Endothelial cell of umbilical vein (primary cell): ENCODE data around the gene RBM39. TPM values are rescaled to one million over a fixed set of nuclear protein-coding genes. Genes with fewer than 3 reads are reported as not detected.

Experiments
- BruUV-seq: library from RNA; stranded (reverse); fragments of 400-500 nt; replicated peaks from 2 replicates; lab custom pipeline; 2021; lab: Mats Ljungman, UMichigan
- CTCF ChIA-PET: fragments of 300-600, 350-600 bp; sonication (Branson Sonifier 250); formaldehyde crosslinking; loops from one replicate; lab custom pipeline; 2021; ENCODE audit warnings: antibody characterized with exemption, inconsistent platforms; lab: Charles Lee
- POLR2A ChIA-PET: fragments of 300-600, 350-600 bp; sonication (Branson Sonifier 250); formaldehyde crosslinking; loops from one replicate; lab custom pipeline; 2021; ENCODE audit warnings: antibody characterized with exemption, inconsistent platforms; lab: Charles Lee
- DNase-seq: peaks from one replicate; pipeline ENCODE4 v3.0.0-alpha.2; 2011; ENCODE audit warnings: low read depth, low spot score
- FAIRE-seq: peaks from 2 replicates; lab custom pipeline; 2011; peaks lifted over from hg19 to GRCh38; lab: Jason Lieb, UNC
- H2AFZ ChIP-seq: 2 replicates; pipeline ENCODE4 v1.6.0; 2012; ENCODE audit warnings: low read depth, low read length, control low read depth, inconsistent platforms
- H3K27ac ChIP-seq: 2 replicates; pipeline ENCODE4 v1.5.1; 2011; ENCODE audit warnings: low read depth, mild to moderate bottlenecking, control low read depth, low read length, moderate library complexity; ENCODE audit not compliant: insufficient read depth
- H3K27me3 ChIP-seq, 2 experiments: 2 replicates each; pipeline versions ENCODE4 v1.6.0 to v1.6.1; 2011; ENCODE audit warnings: low read length in 2 of 2, mixed read lengths in 1 of 2; ENCODE audit not compliant: control insufficient read depth in 2 of 2, insufficient read depth in 2 of 2
- H3K36me3 ChIP-seq, 2 experiments: 2 replicates in 1 of 2; 3 replicates in 1 of 2; pipeline ENCODE4 v1.5.1; 2011; ENCODE audit warnings: low read length in 2 of 2, mild to moderate bottlenecking in 1 of 2, moderate library complexity in 1 of 2; ENCODE audit not compliant: control insufficient read depth in 2 of 2, insufficient read depth in 2 of 2; ENCODE audit errors: extremely low read depth in 1 of 2
- H3K4me1 ChIP-seq: 3 replicates; pipeline ENCODE4 v1.5.1; 2011; ENCODE audit warnings: mild to moderate bottlenecking, low read length; ENCODE audit not compliant: control insufficient read depth, insufficient read depth; ENCODE audit errors: extremely low read depth
- H3K4me2 ChIP-seq: 2 replicates; pipeline ENCODE4 v1.6.1; 2011; ENCODE audit warnings: low read length, control low read depth, mixed read lengths; ENCODE audit not compliant: insufficient read depth
- H3K4me3 ChIP-seq, 3 experiments: fragments of 200-600 bp in 1 of 3; sonication (generic), shearing (Covaris generic) in 1 of 3; replicated peaks in 1 of 3; 2 replicates each; pipeline ENCODE4 v1.5.1; 2011 to 2016; ENCODE audit warnings: control low read depth in 3 of 3, low read length in 3 of 3, mild to moderate bottlenecking in 2 of 3, inconsistent platforms in 1 of 3, low read depth in 1 of 3, moderate library complexity in 1 of 3; ENCODE audit not compliant: insufficient read depth in 1 of 3
- H3K79me2 ChIP-seq: 2 replicates; pipeline ENCODE4 v1.6.0; 2012; ENCODE audit warnings: low read length, inconsistent platforms; ENCODE audit not compliant: control insufficient read depth, insufficient read depth
- H3K9ac ChIP-seq: replicated peaks from 2 replicates; pipeline ENCODE3; 2011; ENCODE audit warnings: low read length, control low read depth; ENCODE audit not compliant: insufficient read depth; ENCODE audit errors: extremely low read depth
- H3K9me1 ChIP-seq: replicated peaks from 3 replicates; pipeline ENCODE4 v1.6.0; 2011; ENCODE audit warnings: mild to moderate bottlenecking, low read length; ENCODE audit not compliant: control insufficient read depth, insufficient read depth; ENCODE audit errors: extremely low read depth
- H3K9me3 ChIP-seq: replicated peaks from 2 replicates; pipeline ENCODE4 v1.5.1; 2012; ENCODE audit warnings: low read length, inconsistent platforms; ENCODE audit not compliant: control insufficient read depth, insufficient read depth
- H4K20me1 ChIP-seq: replicated peaks from 2 replicates; pipeline ENCODE3; 2011; ENCODE audit warnings: mild to moderate bottlenecking, low read length; ENCODE audit not compliant: control insufficient read depth, insufficient read depth; ENCODE audit errors: extremely low read depth
- POLR2A ChIP-seq: IDR thresholded peaks from 2 replicates; pipeline ENCODE4 v1.6.1; 2012; ENCODE audit warnings: low read depth, mild to moderate bottlenecking, control low read depth, low read length
- POLR2AphosphoS5 ChIP-seq: IDR thresholded peaks from 2 replicates; pipeline ENCODE4 v1.6.1; 2012; ENCODE audit warnings: low read depth, mild to moderate bottlenecking, control low read depth, low read length, moderate library complexity; ENCODE audit not compliant: insufficient read depth
- dilution Hi-C: fragments of 300-500 bp; cut with MboI; formaldehyde crosslinking; loops from one replicate; pipeline ENCODE4 v1.15.0; 2019; ENCODE audit warnings: low sequenced_read_pairs; ENCODE audit not compliant: extremely low pct_ligation_motif_present
- intact Hi-C: fragments of 100-400 bp; cut with micrococcal nuclease; formaldehyde crosslinking; loops from one replicate; pipeline ENCODE4 v1.10.0; 2022
- polyA plus RNA-seq, 4 experiments: library from polyadenylated mRNA; depleted of rRNA in 3 of 4; stranded (reverse) in 3 of 4; unstranded in 1 of 4; fragments of >200 nt; gene quantifications; 2 replicates each; pipeline versions ENCODE4 v1.2.1 to v1.2.3, GENCODE V29; 2011 to 2012; ENCODE audit warnings: missing spikeins in 1 of 4
- total RNA-seq: library from RNA; stranded (reverse); gene quantifications from 2 replicates; pipeline ENCODE4 v1.2.3, GENCODE V29; 2021
- TF ChIP-seq, protein P1 (sequence below), 2 donors: IDR thresholded peaks; 1 replicate in 1 of 2; 2 replicates in 1 of 2; pipeline ENCODE4 v1.5.1; 2011; ENCODE audit warnings: low read length in 2 of 2, mild to moderate bottlenecking in 2 of 2, moderate library complexity in 2 of 2, control low read depth in 1 of 2, inconsistent platforms in 1 of 2, low read depth in 1 of 2; ENCODE audit not compliant: insufficient read depth in 1 of 2; ENCODE audit errors: extremely low read depth in 1 of 2

RBM39 gene
- total and polyA plus RNA-seq, 2 donors (not counting 3 experiments of a cell fraction or from before 2014, with no cell fraction given), result 106 to 309 TPM

DNA sequence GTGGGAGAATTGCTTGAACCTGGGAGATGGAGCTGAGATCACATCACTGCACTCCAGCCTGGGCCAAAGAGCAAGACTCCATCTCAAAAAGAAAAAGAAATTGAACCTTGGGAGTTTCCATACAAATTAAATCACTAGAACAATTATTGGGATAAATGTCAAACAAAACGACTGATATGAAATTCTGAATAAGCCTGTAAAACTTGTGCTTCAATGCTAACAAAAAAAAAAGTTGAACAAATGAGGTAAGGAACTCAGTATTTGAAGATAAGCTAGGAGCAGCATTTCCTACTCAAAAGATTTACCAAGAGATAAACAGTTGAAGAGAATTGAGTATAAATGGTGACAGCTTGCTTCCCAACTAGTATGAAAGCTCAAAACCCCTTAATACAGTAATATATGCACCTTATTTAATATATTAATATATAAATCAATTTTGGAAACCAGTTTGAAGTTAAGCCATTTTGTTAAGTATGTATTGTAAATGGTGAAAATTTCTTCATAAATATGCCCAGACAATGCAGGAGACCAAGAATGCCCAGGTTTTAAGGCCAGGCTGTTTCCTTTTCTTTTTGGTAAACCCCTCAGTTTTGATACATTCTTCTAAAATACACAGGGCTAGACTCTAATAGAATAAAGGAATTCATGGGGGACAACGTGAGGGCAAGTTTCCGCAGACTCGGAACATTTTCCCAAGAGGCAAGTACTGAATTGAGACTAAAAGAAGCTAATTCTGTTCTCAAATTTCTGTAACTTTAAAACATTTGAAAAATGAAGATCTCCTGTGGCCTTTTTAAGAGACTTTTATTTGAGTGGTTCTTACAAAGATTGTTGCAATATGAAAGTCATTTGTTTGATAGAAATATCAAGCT, 39.0 kb downstream of the RBM39 start:
- TF ChIP-seq POLR2AphosphoS5 (peak; percentile 9), POLR2A (peak; percentile 16)
- TF ChIP-seq, protein P1, sequence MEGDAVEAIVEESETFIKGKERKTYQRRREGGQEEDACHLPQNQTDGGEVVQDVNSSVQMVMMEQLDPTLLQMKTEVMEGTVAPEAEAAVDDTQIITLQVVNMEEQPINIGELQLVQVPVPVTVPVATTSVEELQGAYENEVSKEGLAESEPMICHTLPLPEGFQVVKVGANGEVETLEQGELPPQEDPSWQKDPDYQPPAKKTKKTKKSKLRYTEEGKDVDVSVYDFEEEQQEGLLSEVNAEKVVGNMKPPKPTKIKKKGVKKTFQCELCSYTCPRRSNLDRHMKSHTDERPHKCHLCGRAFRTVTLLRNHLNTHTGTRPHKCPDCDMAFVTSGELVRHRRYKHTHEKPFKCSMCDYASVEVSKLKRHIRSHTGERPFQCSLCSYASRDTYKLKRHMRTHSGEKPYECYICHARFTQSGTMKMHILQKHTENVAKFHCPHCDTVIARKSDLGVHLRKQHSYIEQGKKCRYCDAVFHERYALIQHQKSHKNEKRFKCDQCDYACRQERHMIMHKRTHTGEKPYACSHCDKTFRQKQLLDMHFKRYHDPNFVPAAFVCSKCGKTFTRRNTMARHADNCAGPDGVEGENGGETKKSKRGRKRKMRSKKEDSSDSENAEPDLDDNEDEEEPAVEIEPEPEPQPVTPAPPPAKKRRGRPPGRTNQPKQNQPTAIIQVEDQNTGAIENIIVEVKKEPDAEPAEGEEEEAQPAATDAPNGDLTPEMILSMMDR (IDR thresholded peaks at IDR 0.05; ENCODE audit: extremely low read depth in 1 of 2, insufficient read depth in 1 of 2, low read depth in 1 of 2, low read length in 2 of 2), result no peak
- no peaks in the 10 kb centered on the region for H3K9me1 ChIP-seq
- peaks cover 16 to 28% of the 10 kb centered on the region in 2 experiments for H3K36me3 ChIP-seq
- H4K20me1 ChIP-seq, result peaks cover 5% of the 10 kb centered on the region
- intact Hi-C loops, result no loop called here
- no peaks in the 10 kb centered on the region for H3K9me3 ChIP-seq
- no peak overlapping the region for H3K27ac ChIP-seq
- dilution Hi-C loops, result no loop called here
- H2AFZ ChIP-seq, result no peak overlapping the region
- H3K4me3 ChIP-seq, result no peak overlapping the region
- ChIA-PET POLR2A (interaction anchor here (0.8 kb wide), 1 partner anchor 23 kb away, joined by 3 read pairs; no protein-coding TSS in a partner anchor), CTCF (interaction anchor here (1.0 to 1.3 kb wide), 5 partner anchors 9 to 251 kb away, joined by 3 to 5 read pairs (median 3); partner anchors contain the start of gene SCAND1)
- peaks cover 14% of the 10 kb centered on the region for H3K4me1 ChIP-seq
- H3K9ac ChIP-seq, result no peak overlapping the region
- FAIRE-seq (no peak), DNase-seq (no peak)
- BruUV-seq, result no TSS peak
- no peaks in the 10 kb centered on the region for H3K27me3 ChIP-seq
- H3K4me2 ChIP-seq, result no peak overlapping the region
- H3K79me2 ChIP-seq, result peaks cover 15% of the 10 kb centered on the region
